Psoas muscle (tissue), 8 donors: ENCODE data around the gene E2F6. TPM values are rescaled to one million over a fixed set of nuclear protein-coding genes. Genes with fewer than 3 reads are reported as not detected.

Experiments used
- ATAC-seq, 4 donors: fragments of 200-7000 bp; cut with Tn5 transposase; one replicate each; pipeline ENCODE4 v1.9.1; 2020; ENCODE audit warnings: moderate library complexity in 3 of 4, mild to moderate bottlenecking in 2 of 4
- DNase-seq, 2 donors: peaks; one replicate each; pipeline ENCODE4 v3.0.0-alpha.2; 2020
- H3K27ac ChIP-seq: fragments of 200-600 bp; one replicate; pipeline ENCODE4 v1.8.0; 2022
- H3K27me3 ChIP-seq, 3 donors: fragments of 200-600 bp in 1 of 3; one replicate each; pipeline versions ENCODE4 v1.6.1 to v1.8.0; 2013 to 2022; ENCODE audit warnings: low read length in 2 of 3, mild to moderate bottlenecking in 2 of 3, moderate library complexity in 1 of 3; ENCODE audit not compliant: insufficient read depth in 3 of 3
- H3K36me3 ChIP-seq, 2 donors: fragments of 200-600 bp in 1 of 2; one replicate each; pipeline versions ENCODE4 v1.6.1 to v1.8.0; 2013 to 2022; ENCODE audit warnings: low read depth in 1 of 2, mild to moderate bottlenecking in 1 of 2, moderate library complexity in 1 of 2; ENCODE audit not compliant: insufficient read depth in 1 of 2
- H3K4me1 ChIP-seq: fragments of 200-600 bp; one replicate; pipeline ENCODE4 v1.8.0; 2022
- H3K4me3 ChIP-seq: fragments of 200-600 bp; one replicate; pipeline ENCODE4 v1.8.0; 2022; ENCODE audit warnings: mild to moderate bottlenecking
- H3K9me3 ChIP-seq: fragments of 200-600 bp; one replicate; pipeline ENCODE4 v1.8.0; 2022
- WGBS, 3 donors: extraction: QIAGEN DNeasy Blood & Tissue Kit; methylation state at CpG; one replicate each; pipeline versions ENCODE4 v1.1.6 to v1.1.7; 2013; 5-methylcytosine and 5-hydroxymethylcytosine counted together
- intact Hi-C, 2 donors: fragments of 100-400 bp; cut with DNase I; formaldehyde crosslinking; loops; one replicate each; pipeline versions ENCODE4 v1.11.0 to v1.14.2; 2022
- polyA plus RNA-seq, 3 donors: library from polyadenylated mRNA; stranded (reverse); fragments of 200-250 nt; gene quantifications; one replicate each; pipeline ENCODE4 v1.2.3, GENCODE V29; 2013
- total RNA-seq, 4 donors: library from RNA; stranded (reverse); fragmentation: NEBNext Ultra II Directional in 2 of 4; extraction: Animal tissue kit (Norgen Biotek cat#: 25700) in 2 of 4; gene quantifications; one replicate each; pipeline versions ENCODE4 v1.2.1 to v1.2.4, GENCODE V29; 2021 to 2023
- TF ChIP-seq, protein P1 (sequence below): fragments of 200-600 bp; IDR thresholded peaks from one replicate; pipeline ENCODE4 v1.8.0; 2022; ENCODE audit warnings: antibody characterized with exemption
- donor health status: healthy with polysubstance abuse.
- donor health status: DM: no; HTN: no; CAD: no; lungs with moderate emphysema.
- donor health status: Bipolar disorder and iron deficiency.
- donor health status: healthy.
- donor health status: DM: yes; HTN: yes; CAD: no.
- donor health status: DM: no; HTN: no; CAD: no.
- donor health status: DM: no; HTN: no; CAD: no.
- donor health status: DM: yes; HTN: yes; CAD: no.

The E2F6 gene
- total and polyA plus RNA-seq, 7 donors: 19.5 to 56.4 (median 31.3) TPM

DNA sequence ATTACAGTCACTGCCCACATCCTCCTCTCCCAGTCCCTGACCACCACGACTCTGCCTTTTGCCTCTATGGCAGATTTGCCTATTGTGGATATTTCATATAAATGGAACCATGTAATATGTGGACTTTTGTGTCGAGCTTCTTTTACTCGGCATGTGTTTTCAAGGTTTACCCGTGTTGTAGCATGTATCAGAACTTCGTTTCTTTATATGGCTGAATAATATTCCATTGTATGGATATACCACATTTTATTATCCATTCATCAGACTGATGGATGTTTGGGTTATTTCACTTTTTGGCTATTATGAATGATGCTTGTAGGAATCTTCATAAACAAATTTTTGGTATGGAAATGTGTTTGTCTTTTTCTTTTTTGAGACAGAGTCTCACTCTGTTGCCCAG, 24.2 kb upstream of the E2F6 start:
- Histone ChIP-seq H3K27ac (no peak overlapping the region), H3K4me3 (no peak overlapping the region), H3K4me1 (peaks cover 11% of the 10 kb centered on the region), H3K36me3 (no peaks in the 10 kb centered on the region), H3K27me3 (no peaks in the 10 kb centered on the region), H3K9me3 (no peaks in the 10 kb centered on the region)
- TF ChIP-seq, protein P1, sequence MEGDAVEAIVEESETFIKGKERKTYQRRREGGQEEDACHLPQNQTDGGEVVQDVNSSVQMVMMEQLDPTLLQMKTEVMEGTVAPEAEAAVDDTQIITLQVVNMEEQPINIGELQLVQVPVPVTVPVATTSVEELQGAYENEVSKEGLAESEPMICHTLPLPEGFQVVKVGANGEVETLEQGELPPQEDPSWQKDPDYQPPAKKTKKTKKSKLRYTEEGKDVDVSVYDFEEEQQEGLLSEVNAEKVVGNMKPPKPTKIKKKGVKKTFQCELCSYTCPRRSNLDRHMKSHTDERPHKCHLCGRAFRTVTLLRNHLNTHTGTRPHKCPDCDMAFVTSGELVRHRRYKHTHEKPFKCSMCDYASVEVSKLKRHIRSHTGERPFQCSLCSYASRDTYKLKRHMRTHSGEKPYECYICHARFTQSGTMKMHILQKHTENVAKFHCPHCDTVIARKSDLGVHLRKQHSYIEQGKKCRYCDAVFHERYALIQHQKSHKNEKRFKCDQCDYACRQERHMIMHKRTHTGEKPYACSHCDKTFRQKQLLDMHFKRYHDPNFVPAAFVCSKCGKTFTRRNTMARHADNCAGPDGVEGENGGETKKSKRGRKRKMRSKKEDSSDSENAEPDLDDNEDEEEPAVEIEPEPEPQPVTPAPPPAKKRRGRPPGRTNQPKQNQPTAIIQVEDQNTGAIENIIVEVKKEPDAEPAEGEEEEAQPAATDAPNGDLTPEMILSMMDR: no peak
- DNase-seq (no peak), ATAC-seq (no peak)
- intact Hi-C loops: no loop called here
- 97 to 98% (median 97%) methylated on average over 5 of the region's 5 CpGs for WGBS, 3 donors

DNA sequence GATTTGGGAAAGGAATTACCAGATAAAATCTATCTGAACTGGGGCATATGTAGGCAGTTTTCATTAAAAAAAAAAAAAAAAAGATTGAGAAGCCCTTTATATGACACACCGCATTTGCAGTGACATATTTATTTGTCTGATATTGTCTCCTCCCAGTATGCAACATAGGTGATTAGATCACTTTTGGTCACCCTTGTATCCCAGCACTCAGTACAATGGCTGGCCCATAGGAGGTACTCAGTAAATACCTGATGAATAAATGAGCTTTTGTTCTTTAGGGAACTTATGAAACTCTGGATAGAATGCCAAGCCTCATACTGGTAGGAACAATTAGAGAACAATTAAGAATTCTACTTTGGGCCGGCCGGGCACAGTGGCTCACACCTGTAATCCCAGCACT, 22.8 kb upstream of the E2F6 start:
- DNase-seq: no peak
- no peak for ATAC-seq
- peaks cover 17% of the 10 kb centered on the region for H3K4me1 ChIP-seq
- H3K9me3 ChIP-seq: no peaks in the 10 kb centered on the region
- H3K27ac ChIP-seq: no peak overlapping the region
- H3K27me3 ChIP-seq: no peaks in the 10 kb centered on the region
- intact Hi-C loops: loop anchor here in 1 of 2 donors (10.0 kb wide), 1 partner anchor 46 kb away; the partner anchor contains the start of gene GREB1
- WGBS, 3 donors: 62 to 78% (median 65%) methylated on average over 3 of the region's 3 CpGs
- TF ChIP-seq, protein P1: no peak
- H3K4me3 ChIP-seq: no peak overlapping the region
- H3K36me3 ChIP-seq: no peaks in the 10 kb centered on the region

DNA sequence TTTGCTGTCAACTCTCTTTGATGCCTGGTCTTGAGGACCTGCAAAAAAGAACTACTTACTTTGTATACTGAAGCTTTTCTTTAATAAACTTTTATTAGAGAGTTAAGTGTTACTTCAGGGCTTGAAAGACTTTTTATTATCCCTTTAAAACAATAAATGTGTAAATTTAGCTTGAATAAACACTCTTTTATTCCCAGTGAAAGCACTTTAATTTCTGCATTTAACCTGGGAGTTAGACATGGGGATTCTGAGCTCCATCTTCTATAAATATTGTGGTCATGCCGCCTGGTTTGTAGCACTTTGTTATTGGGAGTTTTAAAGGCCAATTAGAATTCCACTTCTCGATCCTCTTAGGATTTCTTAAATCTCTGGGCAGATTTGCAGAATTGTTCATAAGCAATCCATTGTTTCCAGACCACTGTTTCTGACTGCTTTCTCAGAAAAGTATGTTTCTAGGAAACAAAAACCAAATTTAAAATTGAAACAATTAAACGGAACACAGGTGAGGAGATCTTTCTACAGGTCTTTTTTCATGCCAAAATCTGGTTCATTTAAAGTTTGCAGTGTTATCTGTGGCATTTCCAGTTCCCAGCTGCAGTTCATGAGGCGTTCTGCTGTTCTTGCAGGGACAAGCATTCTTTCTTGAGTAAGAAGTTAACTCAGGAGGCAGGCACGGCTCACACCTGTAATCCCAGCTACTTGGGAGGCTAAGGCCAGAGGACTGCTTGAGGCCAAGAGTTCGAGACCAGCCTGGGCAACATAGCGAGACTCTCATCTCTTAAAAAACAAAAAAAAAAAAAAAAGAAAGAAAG, 18.1 kb upstream of the E2F6 start:
- peak overlapping the region; percentile 68 for H3K27ac ChIP-seq
- peak overlapping the region; percentile 72 for H3K4me3 ChIP-seq
- no peak for ATAC-seq
- WGBS, 3 donors: 58 to 69% (median 68%) methylated on average over 7 of the region's 7 CpGs
- TF ChIP-seq, protein P1: no peak
- no peaks in the 10 kb centered on the region for H3K9me3 ChIP-seq
- peaks cover 0 to 4% (median 0%) of the 10 kb centered on the region in 3 donors for H3K27me3 ChIP-seq
- H3K36me3 ChIP-seq: no peaks in the 10 kb centered on the region
- DNase-seq: no peak
- H3K4me1 ChIP-seq: peaks cover 6% of the 10 kb centered on the region
- intact Hi-C loops: loop anchor here in 1 of 2 donors (10.0 kb wide), 1 partner anchor 51 kb away; the partner anchor contains the start of gene GREB1

DNA sequence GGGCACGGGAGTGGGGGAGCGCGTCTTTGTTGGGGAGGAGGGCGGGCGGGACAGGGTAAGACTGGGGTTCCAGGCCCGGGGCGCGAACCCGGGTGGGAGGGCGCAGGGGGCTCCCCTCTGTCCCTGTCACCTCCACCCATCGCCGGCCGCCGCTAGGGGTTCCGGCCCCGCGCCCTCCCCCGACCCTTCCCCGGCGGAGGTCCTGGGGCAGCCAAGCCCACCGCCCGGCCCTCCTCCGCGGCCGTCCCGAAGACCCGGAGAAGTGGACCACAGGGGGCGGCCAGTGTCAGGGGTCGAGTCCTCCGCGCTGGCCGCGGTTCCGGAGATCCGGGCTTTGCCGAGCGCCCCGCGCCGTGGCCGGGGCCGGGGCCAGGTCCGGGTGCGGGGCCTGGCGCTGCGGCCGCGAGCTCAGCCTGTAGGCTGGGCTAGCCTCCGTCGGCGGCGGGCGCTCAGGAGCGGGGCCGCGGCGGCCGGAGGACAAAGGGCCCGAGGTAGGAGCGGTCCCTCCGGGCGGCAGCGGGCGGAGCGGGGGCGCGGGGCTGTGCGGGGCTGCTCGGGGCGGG, 16.6 kb upstream of the E2F6 start:
- H3K36me3 ChIP-seq: no peaks in the 10 kb centered on the region
- intact Hi-C loops: loop anchor here in 1 of 2 donors (10.0 kb wide), 1 partner anchor 52 kb away; the partner anchor contains the start of gene GREB1
- H3K27ac ChIP-seq: peak overlapping the region; percentile 68
- peaks cover 0 to 4% (median 0%) of the 10 kb centered on the region in 3 donors for H3K27me3 ChIP-seq
- ATAC-seq (peak; percentile 54 to 72 (median 70)), DNase-seq (peak; percentile 46 to 67)
- TF ChIP-seq, protein P1: no peak
- WGBS, 3 donors: 1 to 4% (median 1%) methylated on average over 37 to 70 of the region's 70 CpGs
- peak overlapping the region; percentile 72 for H3K4me3 ChIP-seq
- H3K4me1 ChIP-seq: peaks cover 6% of the 10 kb centered on the region
- no peaks in the 10 kb centered on the region for H3K9me3 ChIP-seq
